Erythroblast (primary cell): ENCODE results near the gene TAL1.

Experiments used
- GATA1 ChIP-seq: IDR thresholded peaks from 2 replicates; pipeline ENCODE4 v1.6.1; 2011; ENCODE audit warnings: low read depth, mild to moderate bottlenecking, control low read depth, low read length, moderate library complexity
- POLR2A ChIP-seq: IDR thresholded peaks from 2 replicates; pipeline ENCODE4 v1.6.1; 2011; ENCODE audit warnings: mild to moderate bottlenecking, low read length

GRCh38 chr1:47207803-47208373 is 24.1 kb downstream of the TAL1 start:
- TF ChIP-seq POLR2A (no peak), GATA1 (no peak)
